Stimulated activated CD4-positive, alpha-beta T cell treated with anti-CD3 and anti-CD28 coated beads, Interleukin-15, amount 100 ng/mL, for 1 hour (primary cell): ENCODE measurements around the gene EOLA1.
"Not testable (repeated sequence)": the region's sequence is repeated elsewhere in the genome, so short reads cannot be mapped to it uniquely, and the experiment has no call there.

ENCODE experiments used
- DNase-seq, 2 donors: peaks; one replicate each; pipeline ENCODE4 v3.0.0-alpha.2; 2020; ENCODE audit warnings: low read depth in 1 of 2, low spot score in 1 of 2

EOLA1 gene

GRCh38 chrX:149595214-149595613 lies 54.4 kb downstream of the EOLA1 start, which contains the start of gene HSFX2:
TSS of gene HSFX2 (minus strand) at chrX:149595314. CDS start at chrX:149594700, 614 bp downstream.
- DNase-seq: not testable (repeated sequence)

GRCh38 chrX:149595943-149596342 lies 55.1 kb downstream of the EOLA1 start:
- DNase-seq: not testable (repeated sequence)
